Ascending aorta (tissue), 2 donors: ENCODE data around the gene EGFLAM. TPM values are rescaled to one million over a fixed set of nuclear protein-coding genes. Genes with fewer than 3 reads are reported as not detected.

Source experiments
- DNase-seq, 2 donors: peaks; one replicate each; pipeline ENCODE4 v3.0.0-alpha.2; 2019; ENCODE audit warnings: low spot score in 2 of 2
- H3K27ac ChIP-seq, 2 donors: fragments of 200-600 bp; sonication (generic); one replicate each; pipeline ENCODE4 v1.5.1; 2016 to 2017; ENCODE audit warnings: mild to moderate bottlenecking in 1 of 2
- H3K27me3 ChIP-seq: fragments of 200-600 bp; sonication (generic); one replicate; pipeline ENCODE4 v1.5.1; 2017
- H3K36me3 ChIP-seq, 2 donors: fragments of 200-600 bp; sonication (generic); one replicate each; pipeline ENCODE4 v1.5.1; 2016
- H3K4me1 ChIP-seq, 2 donors: fragments of 200-600 bp; sonication (generic); one replicate each; pipeline ENCODE4 v1.5.1; 2016 to 2017; ENCODE audit warnings: mild to moderate bottlenecking in 1 of 2
- H3K4me3 ChIP-seq, 2 donors: fragments of 200-600 bp; sonication (generic); one replicate each; pipeline ENCODE4 v1.5.1; 2016 to 2017; ENCODE audit warnings: mild to moderate bottlenecking in 1 of 2
- H3K9me3 ChIP-seq, 2 donors: fragments of 200-600 bp; sonication (generic); one replicate each; pipeline ENCODE4 v1.5.1; 2016
- intact Hi-C: fragments of 100-400 bp; cut with DNase I; formaldehyde crosslinking; loops from one replicate; pipeline ENCODE4 v1.15.1; 2023
- total RNA-seq: library from RNA; depleted of rRNA; stranded (reverse); fragments of >200 nt; gene quantifications from one replicate; pipeline ENCODE4 v1.1.0, GENCODE V29; 2016
- TF ChIP-seq, protein P1 (sequence below), 3 experiments: fragments of 200-600 bp in 2 of 3; fragments of 450-650 bp in 1 of 3; sonication (generic) in 2 of 3; IDR thresholded peaks; one replicate each; pipeline ENCODE4 v1.5.1; 2016 to 2019; ENCODE audit warnings: antibody characterized with exemption in 3 of 3, mild to moderate bottlenecking in 1 of 3, moderate library complexity in 1 of 3

EGFLAM gene
- total RNA-seq, 1 donor from 2014 or later = 4.2 TPM

DNA sequence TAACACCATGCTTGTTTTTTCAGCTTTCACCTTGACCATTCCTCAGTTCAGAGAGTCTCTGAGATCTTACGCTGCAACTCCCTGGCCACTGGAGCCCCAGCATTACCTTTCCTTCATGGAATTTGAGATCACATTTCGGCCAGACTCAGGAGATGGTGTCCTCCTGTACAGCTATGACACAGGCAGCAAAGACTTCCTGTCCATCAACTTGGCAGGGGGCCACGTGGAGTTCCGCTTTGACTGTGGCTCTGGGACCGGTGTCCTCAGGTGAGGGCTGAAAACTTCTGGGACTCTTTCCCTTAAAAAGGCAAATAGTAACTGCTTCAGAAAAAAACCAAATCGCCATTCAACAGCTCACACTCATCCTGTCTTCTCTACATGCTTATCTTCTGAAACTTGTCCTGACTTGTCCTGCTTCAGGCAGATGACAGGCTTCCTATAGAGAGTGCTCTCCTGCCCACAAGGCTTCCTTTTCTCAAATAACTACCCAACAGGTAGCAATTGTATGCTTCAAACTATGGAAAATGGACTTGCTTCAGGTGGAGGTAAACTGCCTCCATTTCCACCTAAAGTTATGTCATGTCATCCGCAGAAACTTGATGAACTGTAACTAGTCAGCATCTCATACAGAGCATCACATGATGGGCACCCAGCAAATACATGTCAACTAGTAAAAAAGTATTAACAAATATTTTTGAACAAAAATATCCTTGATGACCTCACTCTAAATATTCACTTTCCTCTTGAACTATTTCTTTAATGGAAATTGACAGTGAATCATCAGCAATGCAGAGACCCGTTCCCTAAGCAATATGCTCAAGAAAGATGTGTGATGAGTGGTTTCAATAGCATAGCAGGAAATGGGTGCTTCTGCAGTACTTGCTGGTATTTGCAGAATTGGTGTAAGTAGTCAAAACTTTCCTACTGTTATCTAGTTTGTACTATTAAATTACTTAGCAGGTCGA is 168.9 kb downstream of the EGFLAM start:
- Histone ChIP-seq H3K36me3 (no peaks in the 10 kb centered on the region), H3K27me3 (no peaks in the 10 kb centered on the region), H3K27ac (no peak overlapping the region), H3K4me1 (no peaks in the 10 kb centered on the region), H3K9me3 (no peaks in the 10 kb centered on the region), H3K4me3 (no peak overlapping the region)
- intact Hi-C loops = no loop called here
- TF ChIP-seq, protein P1, sequence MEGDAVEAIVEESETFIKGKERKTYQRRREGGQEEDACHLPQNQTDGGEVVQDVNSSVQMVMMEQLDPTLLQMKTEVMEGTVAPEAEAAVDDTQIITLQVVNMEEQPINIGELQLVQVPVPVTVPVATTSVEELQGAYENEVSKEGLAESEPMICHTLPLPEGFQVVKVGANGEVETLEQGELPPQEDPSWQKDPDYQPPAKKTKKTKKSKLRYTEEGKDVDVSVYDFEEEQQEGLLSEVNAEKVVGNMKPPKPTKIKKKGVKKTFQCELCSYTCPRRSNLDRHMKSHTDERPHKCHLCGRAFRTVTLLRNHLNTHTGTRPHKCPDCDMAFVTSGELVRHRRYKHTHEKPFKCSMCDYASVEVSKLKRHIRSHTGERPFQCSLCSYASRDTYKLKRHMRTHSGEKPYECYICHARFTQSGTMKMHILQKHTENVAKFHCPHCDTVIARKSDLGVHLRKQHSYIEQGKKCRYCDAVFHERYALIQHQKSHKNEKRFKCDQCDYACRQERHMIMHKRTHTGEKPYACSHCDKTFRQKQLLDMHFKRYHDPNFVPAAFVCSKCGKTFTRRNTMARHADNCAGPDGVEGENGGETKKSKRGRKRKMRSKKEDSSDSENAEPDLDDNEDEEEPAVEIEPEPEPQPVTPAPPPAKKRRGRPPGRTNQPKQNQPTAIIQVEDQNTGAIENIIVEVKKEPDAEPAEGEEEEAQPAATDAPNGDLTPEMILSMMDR (IDR thresholded peaks at IDR 0.05) = no peak
- DNase-seq = no peak

DNA sequence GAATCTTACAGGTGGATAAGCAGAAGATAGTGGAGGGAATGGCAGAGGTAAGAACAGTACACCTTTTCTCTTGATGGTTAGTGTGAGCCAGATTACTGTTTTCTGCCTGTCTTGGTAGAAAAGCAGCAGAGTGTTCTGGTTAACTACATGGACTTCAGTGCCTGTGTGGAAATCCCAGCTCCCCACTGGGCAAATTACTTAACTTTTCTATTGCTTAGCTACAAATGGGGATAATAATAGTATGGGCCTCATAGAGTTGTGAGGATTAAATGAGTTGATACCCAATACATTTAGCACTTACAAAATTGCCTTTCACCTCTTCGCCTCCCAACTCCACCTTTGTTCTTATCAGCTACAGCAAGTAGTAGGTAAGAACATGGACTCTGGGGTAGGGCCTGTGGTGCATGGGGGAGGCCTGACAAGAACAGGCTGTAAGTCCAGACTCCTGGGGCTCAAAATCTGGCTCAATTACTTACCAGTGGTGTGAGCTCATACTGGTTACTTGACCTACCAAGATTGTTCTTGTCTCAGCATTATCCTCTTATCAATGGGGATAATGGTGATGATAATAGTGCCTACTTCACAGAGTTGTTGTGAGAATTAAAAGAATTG is 173.0 kb downstream of the EGFLAM start:
- H3K36me3 ChIP-seq = no peaks in the 10 kb centered on the region
- peaks cover 3 to 7% of the 10 kb centered on the region in 2 donors for H3K4me1 ChIP-seq
- H3K9me3 ChIP-seq = no peaks in the 10 kb centered on the region
- TF ChIP-seq, protein P1 (IDR thresholded peaks at IDR 0.05) = no peak
- no peak for DNase-seq
- H3K27me3 ChIP-seq = no peaks in the 10 kb centered on the region
- intact Hi-C loops = no loop called here
- no peak overlapping the region for H3K4me3 ChIP-seq
- no peak overlapping the region for H3K27ac ChIP-seq

DNA sequence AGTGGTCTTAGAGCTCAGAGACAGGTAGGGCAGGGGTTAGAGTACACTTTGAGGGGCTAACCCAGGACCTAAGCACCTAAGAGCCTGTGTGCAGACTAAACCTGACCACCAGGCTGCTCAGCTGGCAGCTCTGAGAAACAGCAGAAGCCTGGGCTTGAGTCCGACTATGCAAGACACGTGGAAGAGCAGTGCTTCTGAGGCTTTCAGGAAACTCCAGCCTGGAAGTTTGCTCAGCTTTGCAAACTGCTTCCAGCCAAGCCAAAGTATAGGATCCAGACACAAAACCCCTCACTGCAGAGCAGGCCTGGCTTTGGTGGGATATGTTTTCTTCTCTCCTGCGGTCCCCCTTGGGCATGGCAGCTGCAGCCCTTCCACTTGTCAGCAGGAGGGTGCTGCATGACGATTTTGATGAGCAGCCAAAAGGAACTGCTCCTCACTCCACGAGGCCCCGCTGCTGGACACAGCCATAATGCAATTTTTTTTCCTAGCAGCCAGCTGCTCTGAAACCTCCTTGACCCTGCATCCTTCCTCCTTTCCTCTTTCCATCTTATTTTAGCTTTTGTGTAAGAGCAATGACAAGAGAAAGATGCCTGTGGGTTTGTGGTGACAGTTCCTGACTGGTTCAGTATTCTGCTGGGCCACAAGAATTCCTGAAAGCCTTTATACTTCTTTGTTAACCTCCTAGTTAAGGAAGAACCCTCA is 175.0 kb downstream of the EGFLAM start:
- Histone ChIP-seq H3K4me3 (no peak overlapping the region), H3K9me3 (no peaks in the 10 kb centered on the region), H3K27ac (peak overlapping the region in 1 of 2 donors; percentile 28), H3K27me3 (no peaks in the 10 kb centered on the region), H3K36me3 (no peaks in the 10 kb centered on the region), H3K4me1 (peaks cover 3 to 7% of the 10 kb centered on the region in 2 donors)
- DNase-seq = no peak
- TF ChIP-seq, protein P1 (IDR thresholded peaks at IDR 0.05) = no peak
- intact Hi-C loops = no loop called here

DNA sequence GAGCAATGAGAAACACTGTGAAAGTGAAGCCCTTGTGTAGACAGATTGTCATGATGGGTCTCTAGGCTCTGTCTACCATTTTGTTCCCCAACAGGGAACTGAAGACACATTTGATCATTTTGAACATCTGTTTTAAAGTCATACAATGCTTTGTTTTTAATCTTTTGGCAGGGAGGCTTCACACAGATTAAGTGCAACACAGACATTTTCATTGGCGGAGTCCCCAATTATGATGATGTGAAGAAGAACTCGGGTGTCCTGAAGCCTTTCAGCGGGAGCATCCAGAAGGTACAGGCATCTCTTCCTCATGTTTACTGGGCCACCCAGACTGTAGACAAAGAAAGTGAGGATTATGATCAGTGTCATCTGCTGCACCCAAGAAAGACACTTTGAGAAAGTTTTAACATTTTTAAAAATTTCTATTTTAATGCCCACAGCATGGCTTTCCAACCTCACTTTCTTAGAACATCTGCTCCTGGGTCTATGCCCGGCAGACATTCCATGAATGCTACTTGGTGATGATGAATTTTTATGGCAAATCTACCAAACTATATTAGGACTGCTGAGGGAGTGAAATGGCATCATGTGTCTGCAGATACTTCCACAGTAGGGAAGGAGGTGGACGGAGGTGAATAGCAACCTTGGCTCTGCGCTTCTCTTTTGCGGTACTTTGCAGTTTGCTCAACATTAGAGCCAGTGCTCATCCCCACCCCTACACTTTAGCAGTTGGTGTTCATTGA is 176.8 kb downstream of the EGFLAM start:
- no peaks in the 10 kb centered on the region for H3K36me3 ChIP-seq
- intact Hi-C loops = loop anchor here (2.0 kb wide), 1 partner anchor 14 kb away; no protein-coding TSS in a partner anchor
- no peak for DNase-seq
- peaks cover 3 to 7% of the 10 kb centered on the region in 2 donors for H3K4me1 ChIP-seq
- no peaks in the 10 kb centered on the region for H3K9me3 ChIP-seq
- peak overlapping the region in 1 of 2 donors; percentile 42 for H3K27ac ChIP-seq
- no peaks in the 10 kb centered on the region for H3K27me3 ChIP-seq
- no peak overlapping the region for H3K4me3 ChIP-seq
- TF ChIP-seq, protein P1 (IDR thresholded peaks at IDR 0.05) = no peak

DNA sequence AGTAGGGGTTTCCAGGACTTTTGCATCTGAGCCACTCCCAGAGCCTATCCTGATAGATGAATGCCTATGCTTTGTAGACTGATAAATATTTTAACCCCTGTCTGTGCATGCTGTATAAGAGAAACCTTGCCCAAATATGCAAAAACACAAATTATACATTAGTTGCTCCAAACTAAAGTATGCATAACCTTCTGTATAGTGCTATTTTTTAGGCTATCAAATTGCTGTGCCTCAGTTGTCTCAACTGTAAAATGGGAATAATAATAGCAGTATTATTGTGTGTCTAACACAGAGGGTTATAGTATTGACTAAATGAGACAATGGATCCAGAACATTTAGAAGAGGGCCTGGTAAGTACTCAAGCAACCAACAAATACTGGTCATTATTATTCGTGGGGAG is 180.4 kb downstream of the EGFLAM start:
- Histone ChIP-seq H3K9me3 (no peaks in the 10 kb centered on the region), H3K4me1 (peaks cover 0 to 8% of the 10 kb centered on the region in 2 donors), H3K27me3 (no peaks in the 10 kb centered on the region), H3K27ac (no peak overlapping the region), H3K36me3 (no peaks in the 10 kb centered on the region), H3K4me3 (no peak overlapping the region)
- no peak for DNase-seq
- TF ChIP-seq, protein P1 (IDR thresholded peaks at IDR 0.05) = no peak
- intact Hi-C loops = no loop called here
